Measurements from ENCODE around the gene ATOX1.
"Not testable (repeated sequence)": the region's sequence is repeated elsewhere in the genome, so short reads cannot be mapped to it uniquely, and the experiment has no call there.

Gene ATOX1, protein sequence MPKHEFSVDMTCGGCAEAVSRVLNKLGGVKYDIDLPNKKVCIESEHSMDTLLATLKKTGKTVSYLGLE

GRCh38 chr5:151758430-151759241, at the start of gene ATOX1:
ATOX1 (minus strand) TSS chr5:151758631; CDS start chr5:151758551, 80 bp downstream.
- no peak for DNase-seq

GRCh38 chr5:151805414-151806223, 47.2 kb upstream of the ATOX1 start:
- no peak for DNase-seq

DNA sequence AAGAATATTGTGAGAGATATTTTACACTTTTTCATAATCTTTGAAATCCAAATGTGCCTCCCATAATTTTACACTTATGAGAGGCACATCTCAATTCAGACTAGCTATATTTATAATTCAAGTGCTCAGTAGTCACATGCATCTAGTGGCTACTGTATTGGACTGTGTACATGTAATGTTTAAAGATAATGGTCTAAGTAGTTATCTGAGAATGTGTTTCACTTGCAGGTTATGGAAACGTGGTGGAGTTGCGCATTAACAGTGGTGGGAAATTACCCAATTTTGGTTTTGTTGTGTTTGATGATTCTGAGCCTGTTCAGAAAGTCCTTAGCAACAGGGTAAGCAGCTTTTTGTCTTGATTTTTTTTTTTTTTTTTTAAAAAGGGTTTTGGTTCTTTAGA, 42.1 kb upstream of the ATOX1 start:
- DNase-seq = no peak

DNA sequence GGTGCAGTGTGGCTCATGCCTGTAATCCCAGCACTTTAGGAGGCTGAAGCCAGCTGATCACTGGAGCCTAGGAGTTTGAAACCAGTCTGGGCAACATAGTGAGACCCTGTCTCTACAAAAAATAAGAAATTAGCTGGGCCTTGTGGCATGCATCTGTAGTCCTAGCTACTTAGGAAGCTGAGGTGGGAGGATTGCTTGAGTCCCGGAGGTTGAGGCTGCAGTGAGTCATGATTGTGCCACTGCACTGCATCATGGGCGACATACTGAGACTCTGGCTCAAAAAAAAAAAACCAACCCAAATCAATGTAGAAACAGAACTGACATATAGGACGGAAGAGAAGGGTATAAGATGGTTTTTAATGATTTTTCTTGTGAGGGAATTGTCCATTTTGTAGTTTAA, 41.0 kb upstream of the ATOX1 start:
- DNase-seq = no peak

GRCh38 chr5:151798674-151799073, 40.2 kb upstream of the ATOX1 start:
- no peak for DNase-seq

DNA sequence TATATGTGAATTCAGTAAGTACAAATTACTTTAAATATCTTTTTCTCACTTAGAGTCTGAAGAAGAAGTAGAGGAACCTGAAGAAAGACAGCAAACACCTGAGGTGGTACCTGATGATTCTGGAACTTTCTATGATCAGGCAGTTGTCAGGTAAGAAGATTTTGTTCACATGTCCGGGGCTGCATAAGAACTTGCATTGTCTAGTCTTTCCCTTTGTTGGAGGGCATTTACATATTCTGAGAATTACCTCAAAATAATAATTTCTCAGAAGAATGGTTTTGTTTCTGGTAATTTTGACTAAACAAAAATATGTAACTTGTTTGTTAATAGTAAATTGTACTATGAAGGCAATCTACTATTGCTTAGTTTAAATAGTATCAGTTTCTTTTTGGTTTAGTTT, 37.0 kb upstream of the ATOX1 start:
- no peak for DNase-seq

DNA sequence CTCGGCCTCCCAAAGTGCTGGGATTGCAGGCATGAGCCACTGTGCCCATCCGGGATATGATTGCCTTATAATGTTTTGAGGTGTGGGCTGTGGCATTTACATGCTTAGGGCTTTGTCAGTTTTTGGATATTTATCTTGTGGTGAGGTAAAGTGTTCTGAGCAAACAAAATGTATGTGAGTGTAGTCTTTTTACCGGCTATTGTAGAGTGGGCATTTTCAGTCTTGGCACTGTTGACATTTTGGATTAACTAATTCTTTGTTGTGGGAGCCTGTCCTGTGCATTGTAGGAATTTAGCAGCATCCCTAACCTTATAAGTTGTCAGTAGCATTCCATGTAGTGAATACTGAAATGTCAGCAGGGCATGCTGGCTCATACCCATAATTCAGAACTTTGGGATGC, 34.9 kb upstream of the ATOX1 start:
- DNase-seq = no peak

- no peak for DNase-seq
These were observed 29.4 kb upstream of the ATOX1 start for GRCh38 chr5:151787817-151788216.

- no peak for DNase-seq
These were observed 28.0 kb upstream of the ATOX1 start for GRCh38 chr5:151786468-151786867.

- DNase-seq = no peak
These were observed 25.7 kb upstream of the ATOX1 start for GRCh38 chr5:151784141-151784540.

- not testable (repeated sequence) for DNase-seq
These were observed 25.2 kb upstream of the ATOX1 start for GRCh38 chr5:151783664-151784063.

DNA sequence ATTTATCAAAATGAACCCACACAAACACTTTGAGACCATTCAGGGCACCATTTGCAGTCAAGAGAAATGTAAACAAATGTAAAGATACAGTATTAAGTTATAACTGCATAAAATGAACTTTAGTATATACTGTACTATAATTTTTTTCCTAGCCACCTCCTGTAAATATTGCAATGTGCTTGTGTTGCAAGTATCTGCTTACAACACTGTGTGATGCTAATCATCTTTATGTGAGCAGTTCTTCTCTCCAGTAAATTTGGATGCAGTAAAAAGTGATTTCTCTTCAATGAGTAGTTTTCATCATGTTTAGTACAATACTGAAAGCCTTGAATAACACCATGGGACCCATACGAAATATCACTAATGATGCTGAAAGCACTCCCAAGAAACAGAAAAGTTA, 22.8 kb upstream of the ATOX1 start:
- DNase-seq = no peak

DNA sequence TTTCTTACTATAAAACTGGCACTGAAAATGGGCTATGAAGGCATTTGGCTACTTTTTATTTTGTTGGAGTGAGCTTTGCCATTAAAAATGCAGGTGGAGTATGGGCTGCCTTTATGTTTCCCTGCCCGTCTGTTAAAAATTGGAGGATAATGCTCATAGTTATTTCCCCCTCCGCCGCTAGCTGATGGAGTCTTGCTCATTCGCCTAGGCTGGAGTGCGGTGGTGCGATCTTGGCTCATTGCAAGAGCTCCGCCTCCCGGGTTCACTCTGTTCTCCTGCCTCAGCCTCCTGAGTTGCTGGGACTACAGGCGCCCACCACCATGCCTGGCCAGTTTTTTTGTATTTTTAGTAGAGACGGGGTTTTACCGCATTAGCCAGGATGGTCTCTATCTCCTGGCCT, 21.9 kb upstream of the ATOX1 start:
- no peak for DNase-seq

DNA sequence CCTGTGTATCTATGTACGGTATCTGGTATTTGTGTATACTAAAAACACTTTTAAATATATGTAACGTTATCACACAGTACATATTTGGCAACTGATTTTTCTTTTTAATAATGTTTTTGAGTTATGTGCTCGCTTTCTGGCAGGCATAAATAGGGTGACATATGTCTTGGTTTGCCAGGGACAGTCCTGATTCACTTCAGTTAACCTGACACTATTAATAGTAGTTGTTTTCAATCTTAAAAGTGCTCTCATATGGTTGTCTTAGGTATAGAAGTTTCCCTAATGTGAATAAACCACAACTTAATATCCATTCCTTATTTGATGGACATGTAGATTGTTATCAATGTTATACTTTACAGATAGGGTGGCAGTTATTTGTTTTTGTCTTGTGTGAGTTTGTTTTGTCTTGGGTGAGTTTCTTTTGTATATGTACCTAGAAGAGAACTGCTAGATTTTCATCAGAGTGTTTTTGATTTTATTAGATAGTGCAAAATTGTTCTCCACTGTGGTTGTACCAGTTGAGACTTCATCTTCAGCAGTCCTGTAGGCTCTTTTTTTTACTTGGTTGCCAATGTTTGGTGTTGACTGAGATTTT, 21.2 kb upstream of the ATOX1 start:
- no peak for DNase-seq

GRCh38 chr5:151775025-151775606, 16.7 kb upstream of the ATOX1 start:
- no peak for DNase-seq

DNA sequence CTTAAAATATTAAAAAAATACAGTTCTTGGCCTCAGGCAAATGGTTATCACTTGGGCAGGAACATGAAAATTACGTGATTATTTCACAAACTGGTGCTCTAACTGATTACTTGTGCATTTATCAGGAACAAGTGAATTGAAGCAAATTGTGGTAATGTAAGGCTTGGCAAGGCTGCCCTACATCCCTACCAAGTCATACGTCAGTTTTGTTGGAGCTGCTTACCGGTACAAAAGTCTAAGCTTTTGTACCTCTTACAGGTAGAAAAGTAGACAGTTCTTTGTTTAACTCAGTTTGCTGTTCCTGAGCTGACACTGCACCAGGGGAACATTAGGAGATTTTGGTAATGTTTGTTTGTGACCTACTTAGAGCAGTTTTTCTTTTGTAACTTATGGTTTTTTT, 15.5 kb upstream of the ATOX1 start:
- DNase-seq = no peak

DNA sequence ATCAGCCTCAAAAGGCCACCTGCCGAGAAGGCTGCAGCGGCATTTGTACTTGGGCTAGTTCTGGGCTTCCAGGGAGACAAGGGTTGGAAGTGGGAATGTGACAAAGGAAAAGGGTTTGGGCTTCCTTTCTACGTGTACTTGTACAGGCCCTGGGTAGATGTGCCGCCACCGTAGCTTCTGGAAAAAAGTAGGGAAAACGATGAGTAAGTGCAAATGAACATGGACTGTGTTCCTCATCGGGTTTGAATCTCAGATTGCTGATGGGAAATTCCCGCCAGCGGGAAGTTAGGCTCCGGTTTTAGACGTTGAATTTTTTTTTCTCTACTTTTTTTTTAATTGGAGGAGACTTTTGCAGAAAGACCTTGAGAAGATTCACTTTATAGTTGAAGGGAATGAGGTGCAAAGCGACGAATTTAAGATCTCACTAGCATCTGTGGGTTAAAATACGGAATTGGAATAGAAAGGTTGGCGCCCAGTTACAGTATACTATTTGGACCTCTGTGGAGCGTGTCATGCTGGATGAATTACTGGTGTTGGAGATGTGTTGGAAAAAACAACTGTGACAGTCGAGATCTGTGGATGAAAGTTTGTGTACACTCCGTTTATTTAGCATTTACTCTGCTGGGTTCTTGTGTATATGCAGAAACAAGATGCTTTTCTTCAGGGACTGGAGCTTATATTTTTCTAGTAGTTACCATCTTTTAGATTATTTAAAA, 14.6 kb upstream of the ATOX1 start:
- DNase-seq = no peak

- no peak for DNase-seq
These were observed 13.8 kb upstream of the ATOX1 start for GRCh38 chr5:151772029-151772845.

DNA sequence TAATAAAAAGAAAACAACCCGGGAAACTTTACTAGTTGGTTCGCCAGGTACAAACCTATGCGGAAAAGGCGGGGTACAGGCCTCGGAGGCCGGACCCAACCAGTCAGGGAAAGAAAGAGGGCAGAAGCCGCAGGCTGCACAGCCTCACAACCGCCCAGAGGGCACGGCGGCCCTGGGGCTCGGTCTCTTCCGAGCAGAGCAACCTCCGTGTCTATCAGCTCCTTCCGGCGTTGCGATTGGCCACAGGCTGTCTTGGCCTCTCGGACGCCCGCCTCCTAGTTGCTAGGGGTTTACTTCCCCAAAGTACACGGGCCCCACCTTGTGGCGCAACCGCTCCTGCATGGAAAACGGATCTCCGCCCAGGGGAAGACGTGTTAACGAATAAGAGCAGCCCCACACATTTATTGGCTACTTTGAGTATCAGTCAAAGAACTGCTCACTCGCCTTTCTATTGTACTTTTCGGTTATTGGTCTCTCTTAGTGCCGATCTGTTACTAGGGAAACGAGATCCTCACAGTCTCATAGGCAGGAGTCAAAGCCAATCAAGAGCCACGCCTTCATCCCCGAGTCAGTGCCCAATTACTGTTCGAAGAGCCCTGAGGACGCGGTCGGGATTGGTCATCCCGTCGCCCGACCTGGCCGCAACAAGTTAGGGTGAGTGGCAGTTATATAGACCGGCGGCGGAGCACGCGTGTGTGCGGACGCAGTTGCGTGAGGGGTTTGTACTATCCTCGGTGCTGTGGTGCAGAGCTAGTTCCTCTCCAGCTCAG, 13.0 kb upstream of the ATOX1 start, which contains the start of gene G3BP1:
TSS of gene G3BP1 (plus strand) at position 696 of the 770 bp plus-strand sequence. CDS start 14,667 bp downstream, outside the sequence.
- DNase-seq = peak; percentile 100

GRCh38 chr5:151770383-151771258, 12.2 kb upstream of the ATOX1 start:
- no peak for DNase-seq
